DND-41 (cell line): ENCODE results near the gene MARK4.

Experiments used
- ATAC-seq: fragments of 200-7000 bp; cut with Tn5 transposase; 3 replicates; pipeline ENCODE4 v1.9.1; 2021; ENCODE audit warnings: low read depth; ENCODE audit not compliant: insufficient read depth
- DNase-seq: peaks from one replicate; pipeline ENCODE4 v3.0.0-alpha.2; 2020
- H2AFZ ChIP-seq: 2 replicates; pipeline ENCODE4 v1.6.0; 2012; ENCODE audit warnings: low read depth, low read length
- H3K27ac ChIP-seq: 2 replicates; pipeline ENCODE4 v1.5.1; 2012; ENCODE audit warnings: low read length, inconsistent platforms
- H3K27me3 ChIP-seq: fragments of 200-600 bp; sonication (generic); 2 replicates; pipeline ENCODE4 v1.6.0; 2012; ENCODE audit warnings: low read length, mild to moderate bottlenecking, inconsistent platforms; ENCODE audit not compliant: insufficient read depth, poor library complexity
- H3K36me3 ChIP-seq: 2 replicates; pipeline ENCODE4 v1.5.1; 2012; ENCODE audit warnings: low read length, inconsistent platforms; ENCODE audit not compliant: insufficient read depth
- H3K4me1 ChIP-seq: 2 replicates; pipeline ENCODE4 v1.5.1; 2012; ENCODE audit warnings: mild to moderate bottlenecking, low read length; ENCODE audit not compliant: insufficient read depth
- H3K4me2 ChIP-seq: 2 replicates; pipeline ENCODE4 v1.6.0; 2012; ENCODE audit warnings: mild to moderate bottlenecking, moderate library complexity, low read length, inconsistent platforms; ENCODE audit not compliant: insufficient read depth
- H3K4me3 ChIP-seq, 2 experiments: fragments of 200-600 bp in 1 of 2; shearing (Covaris generic) in 1 of 2; 2 replicates each; pipeline ENCODE4 v1.5.1; 2012 to 2016; ENCODE audit warnings: inconsistent platforms in 2 of 2, low read length in 2 of 2, mild to moderate bottlenecking in 2 of 2, low read depth in 1 of 2, moderate library complexity in 1 of 2
- H3K79me2 ChIP-seq: 2 replicates; pipeline ENCODE4 v1.6.0; 2012; ENCODE audit warnings: low read length, inconsistent platforms; ENCODE audit not compliant: insufficient read depth
- H3K9ac ChIP-seq: 2 replicates; pipeline ENCODE4 v1.6.0; 2012; ENCODE audit warnings: low read depth, mild to moderate bottlenecking, inconsistent platforms, low read length, moderate library complexity
- H3K9me3 ChIP-seq: 2 replicates; pipeline ENCODE4 v1.5.1; 2012; ENCODE audit warnings: low read length, moderate library complexity, mild to moderate bottlenecking, inconsistent platforms; ENCODE audit not compliant: insufficient read depth, severe bottlenecking
- H4K20me1 ChIP-seq: 2 replicates; pipeline ENCODE4 v1.6.0; 2012; ENCODE audit warnings: low read length; ENCODE audit not compliant: insufficient read depth
- CTCF ChIP-seq: IDR thresholded peaks from 2 replicates; pipeline ENCODE4 v1.5.1; 2012; ENCODE audit warnings: borderline replicate concordance, low read length, moderate library complexity, mild to moderate bottlenecking; ENCODE audit not compliant: poor library complexity, severe bottlenecking; ENCODE audit errors: extremely low read depth
- EZH2 ChIP-seq: IDR thresholded peaks from 3 replicates; pipeline ENCODE4 v1.6.1; 2012; ENCODE audit warnings: borderline replicate concordance, low read depth, mild to moderate bottlenecking, moderate library complexity, low read length, inconsistent platforms; ENCODE audit not compliant: severe bottlenecking

MARK4 gene

GRCh38 chr19:45250832-45251451 lies at the start of gene MARK4:
Gene MARK4, plus strand, starts transcription at chr19:45251271. Its CDS starts 318 bp downstream, at chr19:45251589.
- Histone ChIP-seq H3K4me3 (peak within 1 kb of the TSS; percentile 68 to 91), H3K36me3 (peaks cover 4% of the 10 kb centered on the region; the same call in 1 of the 2 replicates), H3K79me2 (peaks cover 43% of the 10 kb centered on the region), H3K27me3 (no peaks in the 10 kb centered on the region), H4K20me1 (peaks cover 23% of the 10 kb centered on the region), H2AFZ (peak within 1 kb of the TSS; percentile 74), H3K4me2 (peak within 1 kb of the TSS; percentile 83), H3K27ac (peak within 1 kb of the TSS; percentile 65), H3K9me3 (no peaks in the 10 kb centered on the region), H3K4me1 (peaks cover 42% of the 10 kb centered on the region), H3K9ac (peak within 1 kb of the TSS; percentile 72)
- DNase-seq (peak; percentile 74), ATAC-seq (peak; percentile 71)
- no peak for TF ChIP-seq CTCF
- no peak for TF ChIP-seq EZH2

- Histone ChIP-seq H3K4me2 (no peak overlapping the region), H4K20me1 (no peaks in the 10 kb centered on the region)
- no peak for TF ChIP-seq EZH2
- TF ChIP-seq CTCF: no peak
Measured at GRCh38 chr19:45202637-45203036, 48.4 kb upstream of the MARK4 start.

GRCh38 chr19:45205810-45206209 lies 45.3 kb upstream of the MARK4 start:
- Histone ChIP-seq H2AFZ (no peak overlapping the region), H3K79me2 (no peaks in the 10 kb centered on the region), H3K9ac (no peak overlapping the region), H3K27ac (no peak overlapping the region), H3K27me3 (no peaks in the 10 kb centered on the region), H3K4me2 (no peak overlapping the region), H4K20me1 (no peaks in the 10 kb centered on the region), H3K36me3 (no peaks in the 10 kb centered on the region), H3K4me3 (no peak overlapping the region), H3K9me3 (no peaks in the 10 kb centered on the region), H3K4me1 (no peaks in the 10 kb centered on the region)
- ATAC-seq: no peak
- DNase-seq: no peak
- TF ChIP-seq CTCF: no peak
- no peak for TF ChIP-seq EZH2

More at GRCh38 chr19:45202637-45203036, 48.4 kb upstream of the MARK4 start:
- Histone ChIP-seq H3K4me1 (no peaks in the 10 kb centered on the region), H3K9me3 (no peaks in the 10 kb centered on the region), H3K4me3 (no peak overlapping the region), H3K36me3 (no peaks in the 10 kb centered on the region), H3K79me2 (no peaks in the 10 kb centered on the region), H3K9ac (no peak overlapping the region), H2AFZ (no peak overlapping the region), H3K27me3 (no peaks in the 10 kb centered on the region), H3K27ac (no peak overlapping the region)
- DNase-seq: no peak
- ATAC-seq: no peak

GRCh38 chr19:45206328-45206727 lies 44.7 kb upstream of the MARK4 start:
- no peak overlapping the region for H2AFZ ChIP-seq
- H3K79me2 ChIP-seq: no peaks in the 10 kb centered on the region
- no peaks in the 10 kb centered on the region for H4K20me1 ChIP-seq
- no peaks in the 10 kb centered on the region for H3K4me1 ChIP-seq
- ATAC-seq (no peak), DNase-seq (no peak)
- H3K9ac ChIP-seq: no peak overlapping the region
- H3K36me3 ChIP-seq: no peaks in the 10 kb centered on the region
- no peak for TF ChIP-seq CTCF
- TF ChIP-seq EZH2: no peak
- H3K27me3 ChIP-seq: no peaks in the 10 kb centered on the region
- H3K4me2 ChIP-seq: no peak overlapping the region
- no peaks in the 10 kb centered on the region for H3K9me3 ChIP-seq
- H3K27ac ChIP-seq: no peak overlapping the region
- H3K4me3 ChIP-seq: no peak overlapping the region
